NCI-H748 (cell line): ENCODE data around the gene BICRA.
"Not testable (repeated sequence)": the region's sequence is repeated elsewhere in the genome, so short reads cannot be mapped to it uniquely, and the experiment has no call there.

Experiments used
- DNase-seq: peaks from one replicate; lab custom pipeline; 2025; ENCODE audit not compliant: unreplicated experiment; lab: John Stamatoyannopoulos, UW

The BICRA gene

DNA sequence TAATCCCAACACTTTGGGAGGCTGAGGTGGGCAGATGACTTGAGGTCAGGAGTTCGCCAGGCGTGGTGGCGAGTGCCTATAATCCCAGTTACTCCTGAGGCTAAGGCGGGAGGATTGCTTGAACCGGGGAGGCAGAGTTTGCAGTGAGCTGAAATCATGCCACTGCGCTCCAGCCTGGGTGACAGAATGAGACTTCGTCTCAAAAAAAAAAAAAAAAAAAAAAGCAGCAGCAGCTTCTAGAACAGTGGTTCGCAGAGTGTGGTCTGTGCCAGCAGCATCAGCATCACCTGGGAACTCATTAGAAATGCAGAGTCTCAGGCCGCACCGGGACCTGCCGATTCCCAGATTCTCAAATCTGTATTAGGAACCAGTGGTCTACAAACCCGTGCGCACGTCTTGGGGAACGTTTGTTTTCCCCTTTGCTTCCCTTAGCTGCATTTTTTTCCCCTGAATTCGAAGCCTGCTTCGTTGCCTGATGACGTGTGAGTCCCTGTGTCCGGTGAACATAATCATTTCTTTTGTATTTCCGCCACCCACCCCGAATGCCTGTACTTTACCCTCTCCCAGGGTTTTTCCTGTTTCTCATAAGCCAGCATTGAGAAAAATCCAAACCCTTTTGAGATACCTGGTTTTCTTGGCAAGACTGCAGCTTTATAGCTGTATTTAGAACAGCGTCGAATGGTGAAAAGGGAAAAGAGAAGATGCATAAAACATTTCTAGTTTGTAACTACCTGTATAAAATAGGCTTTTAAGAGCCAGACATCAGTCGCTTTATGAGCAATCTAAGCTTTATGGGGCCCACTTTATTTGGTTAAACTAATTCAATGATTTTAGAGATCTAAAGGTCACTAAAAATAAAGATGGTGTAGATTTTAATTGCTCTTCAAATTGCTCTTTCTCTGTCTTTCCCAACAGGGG is 49.8 kb downstream of the BICRA start:
- DNase-seq, result no peak

DNA sequence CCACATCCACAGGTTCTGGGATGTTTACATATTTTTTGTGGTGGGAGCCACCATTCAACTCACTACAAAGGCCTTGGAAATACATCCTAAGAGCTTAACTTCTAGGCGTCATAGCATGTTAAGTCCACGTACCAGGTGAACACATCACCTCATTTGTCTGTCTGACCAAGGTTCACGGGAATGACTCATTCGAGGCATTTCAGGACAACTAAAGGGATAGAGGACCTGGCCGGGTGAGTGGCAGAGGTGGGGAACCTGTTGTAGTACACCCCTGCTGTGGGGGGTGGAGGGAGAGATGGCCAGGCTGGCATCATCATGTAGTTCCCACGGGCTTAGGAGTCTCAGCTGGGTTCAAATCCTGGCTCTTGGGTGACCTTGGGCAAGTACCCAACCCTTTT is 51.5 kb downstream of the BICRA start:
- no peak for DNase-seq

DNA sequence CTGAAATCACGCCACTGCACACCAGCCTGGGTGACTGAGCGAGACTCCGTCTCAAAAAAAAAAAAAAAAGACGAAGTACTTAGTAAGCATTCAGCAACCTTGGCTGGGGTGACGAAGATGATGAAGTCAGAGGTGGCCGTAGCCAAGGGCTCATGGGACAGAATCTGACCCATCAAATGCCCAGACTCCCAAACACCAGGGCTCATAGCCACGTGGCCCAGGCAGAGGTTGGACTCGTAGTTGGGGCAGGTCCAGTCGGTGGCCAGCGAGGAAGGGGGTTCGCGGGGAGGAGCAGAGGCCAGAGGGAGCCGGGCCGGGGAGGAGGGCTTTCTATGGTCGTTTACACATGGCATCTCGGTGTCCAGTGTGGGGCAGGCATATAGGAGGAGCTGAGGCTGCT is 52.2 kb downstream of the BICRA start:
- DNase-seq, result no peak

DNA sequence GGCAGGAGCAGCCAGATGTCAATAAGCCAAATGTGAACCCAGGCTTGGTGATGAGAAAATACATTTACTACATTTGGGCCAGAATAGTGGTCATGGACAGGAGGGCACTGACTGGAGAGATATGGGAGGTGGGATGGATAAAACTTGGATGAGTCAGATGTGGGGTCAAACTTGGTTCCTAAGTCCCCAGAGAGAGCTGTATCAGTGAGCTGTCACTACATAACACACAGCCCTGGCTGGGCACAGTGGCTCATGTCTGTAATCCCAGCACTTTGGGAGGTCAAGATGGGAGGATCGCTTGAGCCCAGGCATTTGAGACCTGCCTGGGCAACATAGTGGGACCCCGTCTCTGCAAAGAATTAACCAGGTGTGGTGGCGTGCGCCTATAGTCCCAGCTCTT is 52.7 kb downstream of the BICRA start:
- DNase-seq, result no peak

DNA sequence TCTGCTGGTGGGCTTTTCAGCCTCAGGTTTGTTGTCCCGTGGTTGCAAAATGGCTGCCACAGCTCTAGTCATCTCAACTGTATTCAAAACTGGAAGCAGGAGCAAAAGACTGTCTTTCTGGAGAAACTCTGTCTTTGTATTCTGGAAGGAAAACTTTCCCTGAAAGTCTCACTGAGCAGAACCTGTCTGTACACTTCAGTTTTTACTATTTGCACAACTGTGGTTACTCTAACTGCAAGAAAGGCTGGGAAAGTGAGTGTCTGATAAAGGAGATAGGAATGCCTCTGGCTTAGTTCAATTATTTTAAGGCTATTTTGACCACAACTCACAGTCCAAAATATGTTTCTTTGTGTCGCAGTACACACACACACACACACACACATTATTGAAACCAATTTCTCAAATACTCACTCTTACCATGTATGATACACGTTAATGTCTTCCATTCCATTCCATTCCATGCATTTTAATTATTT is 54.5 kb downstream of the BICRA start:
- DNase-seq, result no peak

DNA sequence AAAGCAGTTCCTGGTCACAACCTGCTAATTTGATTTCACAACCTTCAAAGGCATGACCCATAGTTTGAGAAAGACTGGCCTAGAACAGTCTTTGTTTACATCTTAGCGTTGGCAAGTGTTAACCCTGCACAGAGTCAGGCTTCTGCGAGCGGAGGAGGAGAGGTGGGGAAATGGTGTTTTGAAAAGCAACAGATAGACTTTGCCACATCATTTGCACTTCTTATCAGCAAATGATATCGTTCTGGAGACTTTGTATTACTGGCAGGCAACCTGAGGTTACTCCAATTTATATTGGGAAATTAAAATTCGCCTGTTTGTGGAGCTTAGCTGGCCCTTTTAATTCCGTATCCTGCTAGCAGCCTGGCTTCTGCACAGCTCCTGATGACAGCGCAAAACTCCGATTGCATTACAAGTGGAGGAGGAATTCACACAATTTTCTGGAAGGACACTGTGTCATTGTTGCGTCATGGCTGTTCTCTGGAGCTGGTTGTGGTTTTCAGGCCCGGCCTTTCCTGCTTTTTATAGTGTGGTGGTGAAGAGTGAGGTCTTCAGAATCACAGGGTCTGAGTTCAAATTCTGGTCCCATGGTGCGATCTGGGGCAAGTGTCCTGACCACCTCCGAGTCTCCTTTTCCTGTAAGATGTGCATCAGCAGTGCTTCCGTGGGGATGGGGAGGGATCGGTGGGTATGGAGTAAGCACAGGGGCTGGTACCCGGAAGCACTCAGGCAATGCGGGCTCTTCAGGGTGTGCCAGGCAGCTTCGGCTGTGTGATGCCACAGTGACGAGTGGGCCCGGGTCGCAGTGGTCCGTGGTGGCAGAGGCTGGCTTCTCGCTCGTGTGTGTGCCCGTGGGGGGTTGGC is 55.2 kb downstream of the BICRA start:
- no peak for DNase-seq

DNA sequence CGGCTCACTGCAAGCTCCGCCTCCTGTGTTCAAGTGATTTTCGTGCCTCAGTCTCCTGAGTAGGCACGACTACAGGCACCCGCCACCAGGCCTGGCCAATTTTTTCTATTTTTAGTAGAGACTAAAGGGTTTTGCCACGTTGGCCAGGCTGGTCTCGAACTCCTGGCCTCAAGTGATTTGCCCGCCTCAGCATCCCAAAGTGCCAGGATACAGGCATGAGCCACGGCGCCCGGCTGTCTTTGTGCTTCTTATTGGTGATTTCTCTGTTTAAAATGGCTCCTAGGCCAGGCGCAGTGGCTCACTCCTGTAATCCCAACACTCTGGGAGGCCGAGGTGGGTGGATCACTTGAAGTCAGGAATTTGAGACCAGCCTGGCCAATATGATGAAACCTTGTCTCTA is 59.6 kb downstream of the BICRA start:
- DNase-seq, result not testable (repeated sequence)

DNA sequence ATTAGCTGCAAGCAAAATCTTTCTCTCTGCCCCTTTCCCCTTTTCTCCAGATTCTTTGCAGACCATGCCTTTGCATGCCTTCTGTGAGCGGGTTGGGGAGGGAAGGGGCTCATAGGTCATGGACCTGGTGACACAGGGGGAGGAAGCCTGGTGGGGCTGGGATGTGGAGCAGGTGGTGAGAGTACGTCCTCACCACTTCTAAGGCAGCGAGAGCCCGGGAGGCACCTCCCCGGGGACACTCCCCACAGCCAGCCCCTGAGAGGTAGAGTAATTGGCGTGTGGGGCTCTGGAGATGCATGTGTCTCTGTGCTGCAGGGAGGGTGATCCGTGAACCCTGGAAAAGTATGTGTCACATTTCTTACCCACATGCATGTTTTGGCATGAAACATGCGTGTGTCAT is 61.8 kb downstream of the BICRA start:
- no peak for DNase-seq

DNA sequence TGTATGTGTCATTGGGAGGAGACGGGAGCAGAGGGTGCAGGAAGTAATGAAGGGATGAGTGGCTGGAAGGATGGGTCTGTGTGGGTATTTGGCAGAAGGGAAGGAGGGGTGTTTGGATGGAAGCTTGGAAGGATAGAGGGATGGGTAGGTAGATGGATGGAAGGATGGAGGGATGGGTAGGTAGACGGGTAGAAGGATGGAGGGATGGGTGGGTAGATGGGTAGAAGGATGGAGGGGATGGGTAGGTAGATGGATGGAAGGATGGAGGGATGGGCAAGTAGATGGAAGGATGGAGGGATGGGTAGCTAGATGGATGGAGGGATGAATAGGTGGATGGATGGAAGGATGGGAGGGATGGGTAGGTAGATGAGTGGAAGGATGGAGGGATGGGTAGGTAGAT is 62.6 kb downstream of the BICRA start:
- DNase-seq, result no peak

DNA sequence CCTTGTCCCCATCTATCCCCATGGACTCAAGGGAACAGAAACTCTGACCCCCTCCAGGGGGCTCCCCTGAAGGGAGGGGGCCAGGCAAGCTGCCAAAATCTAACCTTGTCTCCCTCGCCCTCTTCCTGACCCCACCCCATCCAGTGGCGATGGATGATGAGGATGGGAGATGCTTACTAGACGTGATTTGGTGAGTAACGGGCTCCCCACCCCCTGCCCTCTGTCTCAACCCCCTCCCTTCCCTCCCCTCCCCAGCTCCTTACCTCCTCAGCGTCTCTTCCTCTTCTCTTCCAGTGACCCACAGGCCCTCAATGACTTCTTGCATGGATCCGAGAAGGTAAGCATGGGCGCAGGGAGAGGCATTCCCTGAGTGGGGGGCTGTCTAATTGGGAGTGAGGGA is 64.5 kb downstream of the BICRA start:
- no peak for DNase-seq

DNA sequence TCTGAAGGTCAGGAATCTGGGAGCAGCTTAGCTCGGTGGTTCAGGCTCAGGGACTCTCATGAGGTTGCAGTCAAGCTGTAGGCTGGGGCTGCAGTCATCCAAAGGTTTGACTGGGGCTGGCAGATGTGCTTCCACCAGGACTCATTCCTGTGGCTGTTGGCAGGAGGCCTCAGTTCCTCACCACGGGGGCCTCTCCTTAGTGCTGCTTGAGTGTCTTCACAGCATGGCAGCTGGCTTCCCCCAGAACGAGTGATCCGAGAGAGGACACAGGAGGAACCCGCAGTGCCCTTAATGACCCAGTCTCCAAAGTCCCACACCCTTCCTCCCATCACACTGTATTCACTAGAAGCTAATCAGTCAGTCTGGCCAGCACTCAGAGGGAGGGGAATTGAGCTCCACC is 65.6 kb downstream of the BICRA start:
- DNase-seq, result no peak

DNA sequence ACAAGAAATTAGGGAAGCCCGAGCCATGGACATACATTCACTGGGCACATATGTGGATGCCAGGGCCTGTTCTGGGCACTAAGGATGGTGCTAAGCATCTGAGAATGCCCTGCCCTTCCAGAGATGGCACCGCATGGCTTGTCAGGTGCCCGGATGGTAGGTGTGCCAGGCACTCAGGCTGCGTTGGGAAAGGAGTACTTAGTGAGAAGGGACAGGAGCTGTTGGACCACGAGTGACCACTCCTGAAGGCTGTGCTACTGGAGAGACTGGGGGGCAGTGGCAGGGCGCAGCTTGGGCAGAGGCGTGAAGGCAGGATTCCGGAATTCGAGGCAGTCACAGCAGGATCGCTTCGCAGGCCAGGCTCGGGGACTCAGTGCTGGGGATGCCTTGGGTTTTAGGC is 66.3 kb downstream of the BICRA start:
- no peak for DNase-seq

DNA sequence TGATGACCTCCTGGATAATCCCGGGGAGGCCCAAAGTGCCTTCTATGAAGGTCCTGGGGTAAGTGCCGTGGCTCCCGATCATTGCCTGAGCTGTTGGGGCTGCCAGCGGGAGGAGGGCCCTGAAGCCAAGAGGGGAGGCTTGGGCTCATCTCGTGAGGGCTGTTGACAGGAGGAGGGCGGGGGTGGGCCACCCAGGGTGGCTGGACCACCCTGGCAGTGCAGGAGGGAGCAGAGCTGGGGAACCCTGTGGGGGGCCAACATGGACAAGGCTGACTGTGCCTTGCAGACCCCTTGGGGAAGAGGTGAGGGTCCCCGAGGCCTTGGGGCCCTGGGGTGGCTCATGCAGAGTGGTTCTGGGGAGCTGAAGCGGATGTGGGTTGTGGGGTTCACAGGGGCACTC is 66.9 kb downstream of the BICRA start:
- no peak for DNase-seq

DNA sequence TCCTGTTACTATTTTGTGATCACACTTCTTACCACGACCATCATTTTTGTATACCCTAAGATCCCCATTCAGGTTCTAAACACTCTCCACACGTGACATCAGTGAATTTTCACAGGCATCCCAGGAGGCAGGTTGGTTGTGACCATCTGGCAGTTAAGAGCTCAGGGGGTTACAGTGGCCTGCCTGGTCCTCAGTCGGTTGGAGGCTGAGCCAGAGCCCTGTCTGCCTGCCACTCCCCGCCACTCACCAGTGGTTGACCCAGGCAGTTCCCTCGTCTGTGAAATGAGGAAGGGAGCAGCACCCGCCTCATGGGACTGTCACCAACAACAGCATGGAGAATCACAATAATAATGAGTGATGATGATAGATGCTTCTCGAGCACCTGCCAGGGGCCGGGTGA is 67.9 kb downstream of the BICRA start:
- DNase-seq, result no peak

DNA sequence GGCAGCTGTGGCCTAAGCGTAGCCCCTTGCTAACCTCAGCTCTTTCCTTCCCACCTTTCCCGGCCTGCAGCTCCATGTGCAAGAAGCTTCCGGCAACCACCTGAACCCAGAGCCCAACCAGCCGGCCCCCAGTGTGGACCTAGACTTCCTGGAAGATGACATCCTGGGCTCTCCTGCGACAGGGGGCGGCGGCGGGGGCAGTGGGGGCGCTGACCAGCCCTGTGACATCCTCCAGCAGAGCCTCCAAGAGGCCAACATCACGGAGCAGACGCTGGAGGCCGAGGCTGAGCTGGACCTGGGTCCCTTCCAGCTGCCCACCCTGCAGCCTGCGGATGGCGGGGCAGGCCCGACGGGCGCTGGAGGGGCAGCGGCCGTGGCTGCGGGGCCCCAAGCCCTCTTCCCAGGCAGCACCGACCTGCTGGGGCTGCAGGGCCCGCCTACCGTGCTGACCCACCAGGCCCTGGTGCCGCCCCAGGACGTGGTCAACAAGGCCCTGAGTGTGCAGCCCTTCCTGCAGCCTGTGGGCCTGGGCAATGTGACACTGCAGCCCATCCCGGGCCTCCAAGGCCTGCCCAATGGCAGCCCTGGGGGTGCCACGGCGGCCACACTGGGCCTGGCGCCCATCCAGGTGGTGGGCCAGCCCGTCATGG is 70.4 kb downstream of the BICRA start:
- no peak for DNase-seq

DNA sequence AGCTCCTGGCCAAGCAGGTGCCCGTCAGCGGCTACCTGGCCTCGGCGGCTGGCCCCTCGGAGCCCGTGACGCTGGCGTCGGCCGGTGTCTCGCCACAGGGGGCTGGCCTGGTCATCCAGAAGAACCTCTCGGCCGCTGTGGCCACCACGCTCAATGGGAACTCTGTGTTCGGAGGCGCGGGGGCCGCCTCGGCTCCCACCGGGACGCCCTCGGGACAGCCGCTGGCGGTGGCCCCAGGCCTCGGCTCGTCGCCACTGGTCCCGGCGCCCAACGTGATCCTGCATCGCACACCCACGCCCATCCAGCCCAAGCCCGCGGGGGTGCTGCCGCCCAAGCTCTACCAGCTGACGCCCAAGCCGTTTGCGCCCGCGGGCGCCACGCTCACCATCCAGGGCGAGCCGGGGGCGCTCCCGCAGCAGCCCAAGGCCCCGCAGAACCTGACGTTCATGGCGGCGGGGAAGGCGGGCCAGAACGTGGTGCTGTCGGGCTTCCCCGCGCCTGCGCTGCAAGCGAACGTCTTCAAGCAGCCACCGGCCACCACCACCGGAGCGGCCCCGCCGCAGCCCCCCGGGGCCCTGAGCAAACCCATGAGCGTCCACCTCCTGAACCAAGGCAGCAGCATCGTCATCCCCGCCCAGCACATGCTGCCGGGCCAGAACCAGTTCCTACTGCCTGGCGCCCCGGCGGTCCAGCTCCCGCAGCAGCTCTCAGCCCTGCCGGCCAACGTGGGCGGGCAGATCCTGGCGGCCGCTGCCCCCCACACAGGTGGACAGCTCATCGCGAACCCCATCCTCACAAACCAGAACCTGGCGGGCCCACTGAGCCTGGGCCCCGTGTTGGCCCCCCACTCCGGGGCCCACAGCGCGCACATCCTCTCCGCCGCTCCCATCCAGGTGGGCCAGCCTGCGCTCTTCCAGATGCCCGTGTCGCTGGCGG is 71.3 kb downstream of the BICRA start:
- DNase-seq, result no peak

DNA sequence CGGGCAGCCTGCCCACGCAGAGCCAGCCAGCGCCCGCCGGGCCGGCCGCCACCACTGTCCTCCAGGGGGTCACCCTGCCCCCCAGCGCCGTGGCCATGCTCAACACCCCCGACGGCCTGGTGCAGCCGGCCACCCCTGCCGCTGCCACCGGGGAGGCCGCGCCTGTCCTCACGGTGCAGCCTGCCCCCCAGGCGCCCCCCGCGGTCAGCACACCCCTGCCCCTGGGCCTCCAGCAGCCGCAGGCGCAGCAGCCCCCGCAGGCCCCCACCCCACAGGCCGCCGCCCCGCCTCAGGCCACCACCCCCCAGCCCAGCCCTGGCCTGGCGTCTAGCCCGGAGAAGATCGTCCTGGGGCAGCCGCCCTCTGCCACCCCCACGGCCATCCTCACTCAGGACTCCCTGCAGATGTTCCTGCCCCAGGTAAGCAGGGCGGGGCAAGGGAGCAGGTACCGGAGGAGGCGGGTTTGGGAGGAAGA is 72.0 kb downstream of the BICRA start:
- no peak for DNase-seq

DNA sequence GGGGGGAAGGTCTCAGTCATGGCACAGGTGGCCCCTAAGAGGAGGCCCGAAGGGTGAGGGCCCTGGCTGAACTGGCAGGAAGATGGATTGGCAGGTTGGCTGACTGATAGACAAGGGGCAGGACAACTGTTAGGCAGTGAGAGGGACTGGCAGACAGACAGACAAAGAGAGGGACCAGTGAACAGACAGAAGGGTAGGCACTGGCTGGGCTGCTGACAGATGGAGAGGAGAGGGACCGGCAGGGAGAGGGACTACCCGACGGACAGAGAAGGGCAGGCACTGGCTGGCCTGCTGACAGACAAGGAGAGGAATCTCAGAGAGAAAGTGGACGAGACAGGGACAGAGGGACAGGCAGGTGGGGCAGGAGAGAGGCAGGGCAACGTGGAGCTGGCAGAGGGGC is 72.5 kb downstream of the BICRA start:
- no peak for DNase-seq

DNA sequence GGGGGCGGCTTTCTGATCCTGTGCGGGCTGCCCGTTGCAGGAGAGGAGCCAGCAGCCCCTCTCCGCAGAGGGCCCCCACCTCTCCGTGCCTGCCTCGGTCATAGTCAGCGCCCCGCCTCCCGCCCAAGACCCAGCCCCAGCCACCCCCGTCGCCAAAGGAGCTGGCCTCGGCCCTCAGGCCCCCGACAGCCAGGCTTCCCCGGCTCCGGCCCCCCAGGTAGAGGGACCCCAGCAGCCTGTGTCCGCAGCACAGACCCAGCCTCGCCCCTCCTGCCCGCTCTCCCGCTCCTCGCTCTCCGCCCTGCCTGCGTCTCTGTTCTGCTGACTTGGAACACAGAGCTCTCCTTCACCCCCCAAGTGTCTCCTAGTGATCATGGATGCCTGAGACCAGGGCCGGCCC is 73.0 kb downstream of the BICRA start:
- DNase-seq, result no peak

DNA sequence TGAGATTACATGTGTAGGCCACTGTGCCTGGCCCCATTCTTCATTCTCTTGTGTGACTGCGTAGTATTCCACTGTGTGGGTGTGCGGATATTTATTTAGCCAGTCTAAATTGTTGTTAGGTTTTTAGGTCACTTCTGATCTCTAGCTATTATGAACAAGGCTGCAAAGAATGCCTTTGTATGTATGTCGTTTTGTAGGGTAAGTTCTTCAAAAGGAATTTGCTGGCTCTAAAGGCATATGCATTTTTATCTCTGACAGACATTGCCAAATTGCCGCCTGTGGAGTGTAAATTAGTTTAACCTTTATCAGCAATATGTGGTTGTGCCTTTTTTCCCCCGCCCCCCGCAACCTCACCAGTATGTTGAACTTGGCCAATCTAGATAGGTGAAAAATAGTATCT is 74.0 kb downstream of the BICRA start:
- no peak for DNase-seq
